H9 (cell line): ENCODE measurements around the gene FARP1. TPM values are rescaled to one million over a fixed set of nuclear protein-coding genes. Genes with fewer than 3 reads are reported as not detected.

Experiments used
- DNase-seq: peaks from one replicate; pipeline ENCODE4 v3.0.0-alpha.2; 2017
- H2AFZ ChIP-seq: one replicate; pipeline ENCODE4 v1.6.1; 2013; ENCODE audit warnings: mild to moderate bottlenecking, low read length, control low read depth, moderate library complexity
- H2AK5ac ChIP-seq: 2 replicates; pipeline ENCODE4 v1.6.1; 2013; ENCODE audit warnings: low read length, control low read depth, mixed read lengths; ENCODE audit not compliant: insufficient read length
- H2BK120ac ChIP-seq: one replicate; pipeline ENCODE4 v1.6.1; 2013; ENCODE audit warnings: low read depth, mild to moderate bottlenecking, low read length, control low read depth, inconsistent platforms; ENCODE audit not compliant: poor library complexity, severe bottlenecking
- H2BK12ac ChIP-seq: 2 replicates; pipeline ENCODE4 v1.6.1; 2013; ENCODE audit warnings: low read length, control low read depth, mixed read lengths, low read depth; ENCODE audit not compliant: insufficient read length
- H2BK15ac ChIP-seq: 2 replicates; pipeline ENCODE4 v1.6.1; 2013; ENCODE audit warnings: low read depth, low read length, control low read depth
- H2BK20ac ChIP-seq: one replicate; pipeline ENCODE4 v1.6.1; 2013; ENCODE audit warnings: low read depth, mild to moderate bottlenecking, low read length, control low read depth, inconsistent platforms; ENCODE audit not compliant: poor library complexity, severe bottlenecking
- H2BK5ac ChIP-seq: 2 replicates; pipeline ENCODE4 v1.6.1; 2013; ENCODE audit warnings: low read length, control low read depth, mixed read lengths; ENCODE audit not compliant: insufficient read length
- H3K14ac ChIP-seq: 2 replicates; pipeline ENCODE4 v1.6.1; 2013; ENCODE audit warnings: low read length, control low read depth; ENCODE audit not compliant: insufficient read depth
- H3K18ac ChIP-seq: 2 replicates; pipeline ENCODE4 v1.6.1; 2013; ENCODE audit warnings: low read depth, mild to moderate bottlenecking, mixed read lengths, low read length, control low read depth; ENCODE audit not compliant: insufficient read length
- H3K23ac ChIP-seq: 2 replicates; pipeline ENCODE4 v1.6.1; 2013; ENCODE audit warnings: low read length, control low read depth, mixed read lengths, low read depth; ENCODE audit not compliant: insufficient read length
- H3K23me2 ChIP-seq: 2 replicates; pipeline ENCODE4 v1.6.1; 2013; ENCODE audit warnings: low read depth, mild to moderate bottlenecking, mixed read lengths, low read length, control low read depth; ENCODE audit not compliant: insufficient read length, poor library complexity, severe bottlenecking
- H3K27ac ChIP-seq: 2 replicates; pipeline ENCODE4 v1.5.1; 2013; ENCODE audit warnings: low read length, control low read depth, mixed read lengths, low read depth; ENCODE audit not compliant: insufficient read length
- H3K27me3 ChIP-seq: 2 replicates; pipeline ENCODE4 v1.6.1; 2013; ENCODE audit warnings: low read length, control low read depth, inconsistent platforms; ENCODE audit not compliant: insufficient read depth
- H3K4ac ChIP-seq: 2 replicates; pipeline ENCODE4 v1.6.1; 2013; ENCODE audit warnings: low read depth, mild to moderate bottlenecking, control low read depth, inconsistent platforms, low read length, moderate library complexity
- H3K4me1 ChIP-seq: 2 replicates; pipeline ENCODE4 v1.6.1; 2013; ENCODE audit warnings: low read length, control low read depth, inconsistent platforms; ENCODE audit not compliant: insufficient read depth
- H3K4me2 ChIP-seq: 2 replicates; pipeline ENCODE4 v1.6.1; 2013; ENCODE audit warnings: low read length, control low read depth, mixed read lengths; ENCODE audit not compliant: insufficient read length, insufficient read depth
- H3K56ac ChIP-seq: 2 replicates; pipeline ENCODE4 v1.6.1; 2013; ENCODE audit warnings: low read depth, mild to moderate bottlenecking, mixed read lengths, low read length, control low read depth; ENCODE audit not compliant: insufficient read length
- H3K79me1 ChIP-seq: 2 replicates; pipeline ENCODE4 v1.6.1; 2013; ENCODE audit warnings: low read depth, mild to moderate bottlenecking, moderate library complexity, low read length, control low read depth, inconsistent platforms; ENCODE audit not compliant: insufficient read depth, poor library complexity, severe bottlenecking
- H3K79me2 ChIP-seq: 2 replicates; pipeline ENCODE4 v1.6.1; 2013; ENCODE audit warnings: low read length, control low read depth, inconsistent platforms; ENCODE audit not compliant: insufficient read depth
- H3K9ac ChIP-seq: 2 replicates; pipeline ENCODE4 v1.6.1; 2013; ENCODE audit warnings: low read length, control low read depth, mixed read lengths; ENCODE audit not compliant: insufficient read length; ENCODE audit errors: extremely low read depth
- H3K9me3 ChIP-seq: one replicate; pipeline ENCODE4 v1.6.1; 2013; ENCODE audit warnings: low read depth, low read length, inconsistent platforms; ENCODE audit not compliant: control insufficient read depth
- H3T11ph ChIP-seq: one replicate; pipeline ENCODE4 v1.6.1; 2013; ENCODE audit warnings: mild to moderate bottlenecking, low read length, control low read depth, inconsistent platforms
- H4K20me1 ChIP-seq: one replicate; pipeline ENCODE4 v1.6.1; 2013; ENCODE audit not compliant: control insufficient read depth, insufficient read length, insufficient read depth
- H4K5ac ChIP-seq: 2 replicates; pipeline ENCODE4 v1.6.1; 2013; ENCODE audit warnings: low read depth, mild to moderate bottlenecking, mixed read lengths, low read length, control low read depth; ENCODE audit not compliant: insufficient read length
- H4K8ac ChIP-seq: replicated peaks from 2 replicates; pipeline ENCODE4 v1.6.1; 2013; ENCODE audit warnings: low read length, control low read depth, mixed read lengths, low read depth; ENCODE audit not compliant: insufficient read length
- H4K91ac ChIP-seq: 2 replicates; pipeline ENCODE4 v1.6.1; 2013; ENCODE audit warnings: low read depth, mild to moderate bottlenecking, moderate library complexity, mixed read lengths, low read length, control low read depth; ENCODE audit not compliant: insufficient read length
- H3K27ac Mint-ChIP-seq, 3 experiments: 2 replicates in 2 of 3; 3 replicates in 1 of 3; pipeline ENCODE4 v1.8.0; 2020 to 2021; ENCODE audit warnings: mixed read lengths in 3 of 3, mild to moderate bottlenecking in 1 of 3, moderate library complexity in 1 of 3
- H3K27me3 Mint-ChIP-seq: 2 replicates; pipeline ENCODE4 v1.8.0; 2021; ENCODE audit warnings: low read depth, mild to moderate bottlenecking, moderate library complexity, mixed read lengths
- H3K36me3 Mint-ChIP-seq, 3 experiments: 2 replicates in 2 of 3; 3 replicates in 1 of 3; pipeline ENCODE4 v1.8.0; 2020 to 2021; ENCODE audit warnings: low read depth in 3 of 3, mixed read lengths in 3 of 3; ENCODE audit not compliant: insufficient read depth in 1 of 3
- H3K4me1 Mint-ChIP-seq, 2 experiments: 2 replicates each; pipeline ENCODE4 v1.8.0; 2020; ENCODE audit warnings: mixed read lengths in 2 of 2
- H3K4me3 Mint-ChIP-seq, 2 experiments: 2 replicates in 1 of 2; 3 replicates in 1 of 2; pipeline ENCODE4 v1.8.0; 2020 to 2021; ENCODE audit warnings: mild to moderate bottlenecking in 2 of 2, mixed read lengths in 2 of 2, moderate library complexity in 1 of 2
- H3K9me3 Mint-ChIP-seq, 2 experiments: 2 replicates in 1 of 2; 3 replicates in 1 of 2; pipeline ENCODE4 v1.8.0; 2020; ENCODE audit warnings: mild to moderate bottlenecking in 2 of 2, mixed read lengths in 2 of 2, moderate library complexity in 1 of 2
- WGBS: extraction: QIAGEN DNeasy Blood & Tissue Kit; methylation state at CpG from one replicate; pipeline ENCODE4 v1.1.7; 2013; ENCODE audit warnings: missing lambda C conversion rate, low lambda C conversion rate, mixed read lengths; ENCODE audit not compliant: insufficient read length; ENCODE audit errors: extremely low coverage; 5-methylcytosine and 5-hydroxymethylcytosine counted together
- total RNA-seq: library from RNA; stranded (reverse); gene quantifications from 2 replicates; pipeline ENCODE4 v1.2.1, GENCODE V29; 2021
- TF ChIP-seq, protein P1 (sequence below): fragments of 200-600 bp; sonication (generic); conservative IDR thresholded peaks from 3 replicates; pipeline ENCODE4 v1.8.0; 2021; ENCODE audit warnings: antibody characterized with exemption, mild to moderate bottlenecking

The FARP1 gene
- total RNA-seq, 1 experiment from 2014 or later: 95.9 TPM

DNA sequence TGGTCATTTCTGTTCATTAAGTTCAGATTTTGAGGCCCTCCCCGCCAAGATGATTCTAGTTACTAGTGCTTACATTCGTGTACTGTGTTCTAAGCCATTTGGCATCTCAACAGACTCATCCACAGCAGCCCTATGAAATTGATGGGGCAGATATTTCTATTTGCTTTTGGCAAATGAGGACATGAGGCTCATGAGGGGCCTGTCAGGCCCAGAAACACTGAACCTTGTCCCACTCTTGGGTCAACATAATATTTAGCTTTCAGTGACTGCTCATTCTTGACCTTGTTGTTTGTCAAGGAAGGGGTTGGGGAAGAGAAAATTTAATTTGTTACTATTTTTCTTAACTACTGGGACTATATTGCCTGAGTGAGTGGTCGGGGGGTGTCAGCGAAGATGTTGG, 126.5 kb downstream of the FARP1 start:
- Histone ChIP-seq H3K18ac (no peak overlapping the region), H3K4ac (no peak overlapping the region), H4K20me1 (no peaks in the 10 kb centered on the region), H4K5ac (no peak overlapping the region), H3K9me3 (no peaks in the 10 kb centered on the region), H2BK12ac (no peak overlapping the region), H3K56ac (no peak overlapping the region), H3K27me3 (no peaks in the 10 kb centered on the region), H2AFZ (no peak overlapping the region), H3K4me1 (peaks cover 11% of the 10 kb centered on the region; the same call in 1 of the 2 replicates), H2AK5ac (no peak overlapping the region), H2BK120ac (no peak overlapping the region), H3K79me1 (no peaks in the 10 kb centered on the region), H3K23me2 (no peaks in the 10 kb centered on the region), H4K8ac (no peak overlapping the region), H3K23ac (no peak overlapping the region), H3K27ac (no peak overlapping the region), H3K9ac (no peak overlapping the region), H3K14ac (no peak overlapping the region), H4K91ac (no peak overlapping the region), H3T11ph (no peak overlapping the region), H3K4me2 (no peak overlapping the region), H2BK20ac (no peak overlapping the region), H2BK15ac (no peak overlapping the region), H2BK5ac (no peak overlapping the region), H3K79me2 (no peaks in the 10 kb centered on the region; the same call in 1 of the 2 replicates)
- Mint-ChIP-seq H3K36me3 (peaks cover 0 to 4% (median 0%) of the 10 kb centered on the region in 3 experiments; a peak in 2 of 7 replicates), H3K27me3 (no peaks in the 10 kb centered on the region), H3K4me1 (peaks cover 23 to 30% of the 10 kb centered on the region in 2 experiments), H3K27ac (peak overlapping the region in 2 of 3 experiments; percentile 42 to 71; a peak in 3 of 7 replicates), H3K4me3 (no peak overlapping the region), H3K9me3 (no peaks in the 10 kb centered on the region)
- DNase-seq: no peak
- TF ChIP-seq, protein P1, sequence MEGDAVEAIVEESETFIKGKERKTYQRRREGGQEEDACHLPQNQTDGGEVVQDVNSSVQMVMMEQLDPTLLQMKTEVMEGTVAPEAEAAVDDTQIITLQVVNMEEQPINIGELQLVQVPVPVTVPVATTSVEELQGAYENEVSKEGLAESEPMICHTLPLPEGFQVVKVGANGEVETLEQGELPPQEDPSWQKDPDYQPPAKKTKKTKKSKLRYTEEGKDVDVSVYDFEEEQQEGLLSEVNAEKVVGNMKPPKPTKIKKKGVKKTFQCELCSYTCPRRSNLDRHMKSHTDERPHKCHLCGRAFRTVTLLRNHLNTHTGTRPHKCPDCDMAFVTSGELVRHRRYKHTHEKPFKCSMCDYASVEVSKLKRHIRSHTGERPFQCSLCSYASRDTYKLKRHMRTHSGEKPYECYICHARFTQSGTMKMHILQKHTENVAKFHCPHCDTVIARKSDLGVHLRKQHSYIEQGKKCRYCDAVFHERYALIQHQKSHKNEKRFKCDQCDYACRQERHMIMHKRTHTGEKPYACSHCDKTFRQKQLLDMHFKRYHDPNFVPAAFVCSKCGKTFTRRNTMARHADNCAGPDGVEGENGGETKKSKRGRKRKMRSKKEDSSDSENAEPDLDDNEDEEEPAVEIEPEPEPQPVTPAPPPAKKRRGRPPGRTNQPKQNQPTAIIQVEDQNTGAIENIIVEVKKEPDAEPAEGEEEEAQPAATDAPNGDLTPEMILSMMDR: no peak
- no CpG with 5 or more reads among the region's 4 CpGs for WGBS
